ENCODE measurements around the gene DNAAF3.

GRCh38 chr19:55158423-55158822 lies 8.0 kb downstream of the DNAAF3 start:
- TF ChIP-seq CTCF (IDR thresholded peaks at IDR 0.05 in 2 of 3, conservative IDR thresholded peaks at IDR 0.05 in 1 of 3; ENCODE audit: borderline replicate concordance in 1 of 3, insufficient read depth in 1 of 3, low read depth in 2 of 3, low read length in 2 of 3), result no peak
- TF ChIP-seq CEBPB (IDR thresholded peaks at IDR 0.05; ENCODE audit: low read depth), result no peak
- TF ChIP-seq POLR2A (IDR thresholded peaks at IDR 0.05; ENCODE audit: borderline replicate concordance, extremely low read depth, insufficient read depth, insufficient read length), result no peak
- TF ChIP-seq YY1 (IDR thresholded peaks at IDR 0.05; ENCODE audit: extremely low read depth, insufficient replicate concordance, low read depth, low read length), result no peak
- TF ChIP-seq MAX (IDR thresholded peaks at IDR 0.05), result no peak

Measured in HCT116 (cell line).